ENCODE measurements around the gene MMP15. TPM values are rescaled to one million over a fixed set of nuclear protein-coding genes. Genes with fewer than 3 reads are reported as not detected.
"Not testable (repeated sequence)": the region's sequence is repeated elsewhere in the genome, so short reads cannot be mapped to it uniquely, and the experiment has no call there.

The MMP15 gene
- polyA plus RNA-seq, 3 donors = 10.9 to 17.9 (median 14.9) TPM

DNA sequence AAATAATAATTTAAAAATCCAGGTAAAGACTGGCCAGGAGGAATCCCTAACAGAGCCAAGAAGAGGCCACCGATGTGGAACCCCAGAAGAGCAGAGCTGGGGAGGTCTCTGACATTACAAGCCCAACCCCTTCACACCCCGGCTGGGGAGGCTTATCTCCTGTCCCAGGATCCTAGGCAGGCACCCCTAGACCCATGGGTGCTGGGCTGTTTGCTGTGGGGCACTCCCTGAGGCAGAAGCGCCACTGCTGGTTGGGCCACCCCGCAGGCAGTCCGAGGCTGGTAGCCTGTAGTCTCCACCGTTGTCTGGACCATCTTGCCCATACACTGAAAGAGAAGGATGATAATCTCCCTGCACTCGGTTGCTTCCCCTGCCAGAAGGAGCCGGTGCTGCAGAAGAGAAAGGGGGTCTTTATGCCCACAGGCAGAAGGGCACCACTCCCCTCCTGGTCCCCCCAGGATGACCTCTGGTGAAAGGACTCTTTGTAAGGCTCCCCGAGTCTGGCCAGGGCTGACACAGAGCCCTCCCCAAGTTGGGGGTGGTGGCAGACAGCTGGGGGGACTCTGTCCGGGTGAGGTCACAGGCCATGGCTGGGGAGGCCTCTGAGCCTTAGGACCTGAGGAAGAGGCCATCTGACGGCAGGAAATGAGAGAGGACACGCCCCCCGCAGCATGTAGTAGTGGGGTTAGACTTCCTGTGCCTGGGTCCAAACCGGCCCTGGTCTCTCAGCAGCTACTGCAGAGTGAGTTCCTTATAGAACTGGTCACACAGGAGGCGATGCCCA is 69.4 kb downstream of the MMP15 start:
- no peak for DNase-seq (ENCODE audit: extremely low read depth in 1 of 11, low read depth in 9 of 11, low spot score in 4 of 11)

DNA sequence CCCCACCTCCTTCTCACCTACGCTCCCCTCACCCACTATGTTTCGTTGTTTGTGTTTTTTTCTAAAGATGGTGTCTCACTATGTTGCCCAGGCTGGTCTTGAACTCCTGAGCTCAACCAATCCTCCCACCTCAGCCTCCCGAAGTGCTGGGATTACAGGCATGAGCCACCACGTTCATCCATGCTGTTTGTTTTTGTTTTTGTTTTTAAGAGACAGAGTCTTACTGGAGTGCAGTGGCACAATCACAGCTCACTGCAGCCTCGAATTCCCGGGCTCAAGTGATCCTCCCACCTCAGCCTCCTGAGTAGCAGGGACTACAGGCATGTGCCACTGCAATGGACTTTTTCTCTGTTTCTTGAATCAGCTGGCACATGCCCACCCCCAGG is 70.0 kb downstream of the MMP15 start:
- DNase-seq (ENCODE audit: extremely low read depth in 1 of 11, low read depth in 9 of 11, low spot score in 4 of 11) = not testable (repeated sequence)

DNA sequence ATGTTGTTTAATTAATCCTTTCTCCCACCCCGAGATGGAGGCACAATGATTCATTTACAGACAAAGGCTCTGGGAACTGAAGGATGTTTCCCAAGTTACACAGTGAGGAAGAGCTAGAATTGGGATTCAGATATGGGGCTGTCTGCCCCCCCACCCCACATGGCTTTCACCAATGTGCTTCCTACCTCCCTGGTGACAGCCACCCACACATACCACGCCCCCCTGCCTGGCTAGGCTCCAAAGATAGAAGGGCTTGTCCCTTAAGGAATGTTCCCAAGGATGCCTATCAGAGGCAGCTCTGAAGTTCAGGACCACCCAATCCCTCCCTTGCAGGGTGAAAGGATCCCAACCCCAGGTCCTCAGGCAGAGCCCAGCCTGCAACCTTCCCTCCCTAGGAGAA is 70.7 kb downstream of the MMP15 start:
- no peak for DNase-seq (ENCODE audit: extremely low read depth in 1 of 11, low read depth in 9 of 11, low spot score in 4 of 11)

Other genes with a start within 250 kb of the MMP15 start
- 10 to 100 TPM; 40.0 to 92.3 (median 58.4) TPM for gene KIFC3, start 223.3 kb upstream of the MMP15 start, polyA plus RNA-seq (ENCODE audit: insufficient read length in 3 of 3)
- under 1 TPM in 1 of 3 donors, not detected in 2; 0.11 TPM for gene CNGB1, start 54.6 kb upstream of the MMP15 start, polyA plus RNA-seq (ENCODE audit: insufficient read length in 3 of 3)
- gene ZNF319, start 25.1 kb upstream of the MMP15 start, polyA plus RNA-seq (ENCODE audit: insufficient read length in 3 of 3) = 10 to 100 TPM in 1 of 3 donors, 1 to 10 TPM in 2; 9.2 to 12.8 (median 9.9) TPM
- 10 to 100 TPM; 21.1 to 21.9 (median 21.4) TPM for gene USB1, start 24.3 kb upstream of the MMP15 start, polyA plus RNA-seq (ENCODE audit: insufficient read length in 3 of 3)
- gene CFAP20, start 103.6 kb downstream of the MMP15 start, polyA plus RNA-seq (ENCODE audit: insufficient read length in 3 of 3) = 10 to 100 TPM; 63.9 to 67.7 (median 65.3) TPM
- 10 to 100 TPM; 63.1 to 77.8 (median 68.2) TPM for gene CSNK2A2, start 172.4 kb downstream of the MMP15 start, polyA plus RNA-seq (ENCODE audit: insufficient read length in 3 of 3)